ENCODE results near the gene IGF1R. TPM values are rescaled to one million over a fixed set of nuclear protein-coding genes. Genes with fewer than 3 reads are reported as not detected.

The IGF1R gene
- total RNA-seq, 2 donors from 2014 or later = 115 to 119 TPM

- H3K27me3 ChIP-seq (ENCODE audit: control insufficient read depth, insufficient read depth, low read length, poor library complexity, severe bottlenecking) = no peaks in the 10 kb centered on the region
- no peaks in the 10 kb centered on the region for H3K9me3 ChIP-seq (ENCODE audit: control insufficient read depth, low read length)
- Mint-ChIP-seq H3K4me3 (no peak overlapping the region), H3K9me3 (no peaks in the 10 kb centered on the region), H3K27ac (no peak overlapping the region), H3K27me3 (ENCODE audit: insufficient read depth) (peaks cover 2% of the 10 kb centered on the region), H3K4me1 (peaks cover under 1% of the 10 kb centered on the region), H3K36me3 (ENCODE audit: low read depth) (no peaks in the 10 kb centered on the region)
- TF ChIP-seq, protein P1, sequence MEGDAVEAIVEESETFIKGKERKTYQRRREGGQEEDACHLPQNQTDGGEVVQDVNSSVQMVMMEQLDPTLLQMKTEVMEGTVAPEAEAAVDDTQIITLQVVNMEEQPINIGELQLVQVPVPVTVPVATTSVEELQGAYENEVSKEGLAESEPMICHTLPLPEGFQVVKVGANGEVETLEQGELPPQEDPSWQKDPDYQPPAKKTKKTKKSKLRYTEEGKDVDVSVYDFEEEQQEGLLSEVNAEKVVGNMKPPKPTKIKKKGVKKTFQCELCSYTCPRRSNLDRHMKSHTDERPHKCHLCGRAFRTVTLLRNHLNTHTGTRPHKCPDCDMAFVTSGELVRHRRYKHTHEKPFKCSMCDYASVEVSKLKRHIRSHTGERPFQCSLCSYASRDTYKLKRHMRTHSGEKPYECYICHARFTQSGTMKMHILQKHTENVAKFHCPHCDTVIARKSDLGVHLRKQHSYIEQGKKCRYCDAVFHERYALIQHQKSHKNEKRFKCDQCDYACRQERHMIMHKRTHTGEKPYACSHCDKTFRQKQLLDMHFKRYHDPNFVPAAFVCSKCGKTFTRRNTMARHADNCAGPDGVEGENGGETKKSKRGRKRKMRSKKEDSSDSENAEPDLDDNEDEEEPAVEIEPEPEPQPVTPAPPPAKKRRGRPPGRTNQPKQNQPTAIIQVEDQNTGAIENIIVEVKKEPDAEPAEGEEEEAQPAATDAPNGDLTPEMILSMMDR (conservative IDR thresholded peaks at IDR 0.05) = no peak
- 92 to 93% methylated on average over 4 to 8 of the region's 8 CpGs for WGBS, 2 experiments (ENCODE audit: insufficient coverage in 1 of 2, insufficient read length in 1 of 2)
- DNase-seq = peak; percentile 31
- no peak overlapping the region for H3K4me3 ChIP-seq (ENCODE audit: low read length)
- no peaks in the 10 kb centered on the region for H3K4me1 ChIP-seq (ENCODE audit: control insufficient read depth, insufficient read depth, low read length)
- no peak overlapping the region for H3K27ac ChIP-seq (ENCODE audit: low read depth, low read length)
- no peaks in the 10 kb centered on the region for H3K36me3 ChIP-seq (ENCODE audit: control insufficient read depth, insufficient read depth, low read length)
- H3K9ac ChIP-seq (ENCODE audit: extremely low read depth, low read length, poor library complexity, severe bottlenecking) = no peak overlapping the region
Observed at GRCh38 chr15:98970799-98971198, 322.5 kb downstream of the IGF1R start.

DNA sequence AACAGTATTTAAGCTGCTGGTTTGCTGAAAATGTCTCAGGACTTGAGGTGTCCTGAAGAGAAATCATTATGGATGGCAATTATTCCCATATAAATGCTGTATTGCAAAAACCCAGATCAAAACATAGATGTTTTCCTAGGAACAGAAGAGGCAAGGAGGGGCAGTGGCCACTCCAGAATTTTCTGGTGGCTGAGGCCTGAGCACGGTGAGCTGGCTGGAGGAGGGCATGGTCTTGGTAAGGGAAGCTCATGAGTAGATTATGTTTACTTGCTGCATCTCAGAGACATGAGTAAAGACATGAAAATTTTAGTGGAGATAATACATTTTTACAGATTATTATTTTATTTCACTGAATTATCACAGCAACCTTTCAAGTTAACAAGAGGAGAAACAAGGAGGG is 328.2 kb downstream of the IGF1R start:
- TF ChIP-seq, protein P1 (conservative IDR thresholded peaks at IDR 0.05) = no peak
- H3K9me3 Mint-ChIP-seq = no peaks in the 10 kb centered on the region
- Histone ChIP-seq H3K4me3 (ENCODE audit: low read length) (no peak overlapping the region), H3K9me3 (ENCODE audit: control insufficient read depth, low read length) (no peaks in the 10 kb centered on the region), H3K27me3 (ENCODE audit: control insufficient read depth, insufficient read depth, low read length, poor library complexity, severe bottlenecking) (no peaks in the 10 kb centered on the region), H3K36me3 (ENCODE audit: control insufficient read depth, insufficient read depth, low read length) (no peaks in the 10 kb centered on the region), H3K27ac (ENCODE audit: low read depth, low read length) (no peak overlapping the region), H3K9ac (ENCODE audit: extremely low read depth, low read length, poor library complexity, severe bottlenecking) (no peak overlapping the region), H3K4me1 (ENCODE audit: control insufficient read depth, insufficient read depth, low read length) (no peaks in the 10 kb centered on the region)
- 96% methylated on average over 1 of the region's 1 CpG; no CpG with 5 or more reads in 1 of the 2 experiments for whole genome bisulfite sequencing, 2 experiments (ENCODE audit: insufficient coverage in 1 of 2, insufficient read length in 1 of 2)
- no peaks in the 10 kb centered on the region for H3K4me1 Mint-ChIP-seq
- H3K27me3 Mint-ChIP-seq (ENCODE audit: insufficient read depth) = no peaks in the 10 kb centered on the region
- H3K4me3 Mint-ChIP-seq = no peak overlapping the region
- no peak overlapping the region for H3K27ac Mint-ChIP-seq
- DNase-seq = no peak
- H3K36me3 Mint-ChIP-seq (ENCODE audit: low read depth) = no peaks in the 10 kb centered on the region

- 100% methylated on average over 1 of the region's 3 CpGs; no CpG with 5 or more reads in 1 of the 2 experiments for WGBS, 2 experiments (ENCODE audit: insufficient coverage in 1 of 2, insufficient read length in 1 of 2)
- no peaks in the 10 kb centered on the region for H3K36me3 Mint-ChIP-seq (ENCODE audit: low read depth)
- H3K4me1 Mint-ChIP-seq = no peaks in the 10 kb centered on the region
Observed at GRCh38 chr15:98977441-98977840, 329.1 kb downstream of the IGF1R start.

More at GRCh38 chr15:98977441-98977840, 329.1 kb downstream of the IGF1R start:
- no peaks in the 10 kb centered on the region for H3K27me3 Mint-ChIP-seq (ENCODE audit: insufficient read depth)
- no peaks in the 10 kb centered on the region for H3K27me3 ChIP-seq (ENCODE audit: control insufficient read depth, insufficient read depth, low read length, poor library complexity, severe bottlenecking)
- H3K9me3 Mint-ChIP-seq = no peaks in the 10 kb centered on the region
- TF ChIP-seq, protein P1 (conservative IDR thresholded peaks at IDR 0.05) = no peak
- H3K9ac ChIP-seq (ENCODE audit: extremely low read depth, low read length, poor library complexity, severe bottlenecking) = no peak overlapping the region
- no peaks in the 10 kb centered on the region for H3K36me3 ChIP-seq (ENCODE audit: control insufficient read depth, insufficient read depth, low read length)
- H3K9me3 ChIP-seq (ENCODE audit: control insufficient read depth, low read length) = no peaks in the 10 kb centered on the region
- no peak overlapping the region for H3K4me3 Mint-ChIP-seq
- no peak overlapping the region for H3K27ac Mint-ChIP-seq
- no peak for DNase-seq
- no peak overlapping the region for H3K4me3 ChIP-seq (ENCODE audit: low read length)
- no peak overlapping the region for H3K27ac ChIP-seq (ENCODE audit: low read depth, low read length)
- H3K4me1 ChIP-seq (ENCODE audit: control insufficient read depth, insufficient read depth, low read length) = no peaks in the 10 kb centered on the region
